ENCODE results near the gene GINS2.

The GINS2 gene

GRCh38 chr16:85734311-85735017 is 45.7 kb upstream of the GINS2 start:
- Histone ChIP-seq H3K79me1 (replicated peaks; ENCODE audit: low read length, poor library complexity, severe bottlenecking) (no peaks in the 10 kb centered on the region), H3K4me3 (ENCODE audit: insufficient read depth in 1 of 2, low read depth in 1 of 2, low read length in 2 of 2) (no peak overlapping the region), H2AK5ac (ENCODE audit: low read length, severe bottlenecking) (no peak overlapping the region), H3K4me1 (ENCODE audit: control insufficient read depth, insufficient read depth, low read depth, low read length) (no peaks in the 10 kb centered on the region), H3K27me3 (ENCODE audit: control insufficient read depth in 1 of 2, insufficient read depth in 1 of 2, low read length in 2 of 2) (peaks cover under 1 to 21% of the 10 kb centered on the region in 2 experiments), H2BK12ac (ENCODE audit: low read length in 2 of 2) (no peak overlapping the region), H3K27ac (ENCODE audit: low read length, poor library complexity, severe bottlenecking) (no peak overlapping the region), H2BK15ac (ENCODE audit: low read depth, poor library complexity, severe bottlenecking) (no peak overlapping the region), H3K9me3 (ENCODE audit: control insufficient read depth, low read length) (no peaks in the 10 kb centered on the region), H3K4ac (ENCODE audit: low read depth in 1 of 2, low read length in 2 of 2) (no peak overlapping the region), H3K14ac (ENCODE audit: low read length in 2 of 2) (no peak overlapping the region), H2BK5ac (ENCODE audit: low read depth, low read length, poor library complexity, severe bottlenecking) (no peak overlapping the region), H4K8ac (ENCODE audit: low read length) (no peak overlapping the region), H3K4me2 (ENCODE audit: low read length, poor library complexity, severe bottlenecking) (no peak overlapping the region), H3K23ac (ENCODE audit: low read length in 2 of 2) (no peak overlapping the region), H3K36me3 (ENCODE audit: control insufficient read depth in 1 of 2, insufficient read depth in 2 of 2, low read depth in 1 of 2, low read length in 2 of 2) (no peaks in the 10 kb centered on the region), H3K18ac (ENCODE audit: low read depth in 1 of 2, low read length in 2 of 2) (no peak overlapping the region), H2BK120ac (ENCODE audit: low read depth, low read length) (no peak overlapping the region), H2AFZ (ENCODE audit: low read depth, low read length) (no peak overlapping the region), H3K9ac (ENCODE audit: low read length) (no peak overlapping the region), H4K91ac (ENCODE audit: low read length) (no peak overlapping the region)
- WGBS = 80% methylated on average over 9 of the region's 10 CpGs
- DNase-seq = no peak

- Histone ChIP-seq H3K4ac (ENCODE audit: low read depth in 1 of 2, low read length in 2 of 2) (no peak overlapping the region), H4K91ac (ENCODE audit: low read length) (no peak overlapping the region), H3K14ac (ENCODE audit: low read length in 2 of 2) (no peak overlapping the region), H3K9ac (ENCODE audit: low read length) (no peak overlapping the region), H2AFZ (ENCODE audit: low read depth, low read length) (no peak overlapping the region), H2BK120ac (ENCODE audit: low read depth, low read length) (no peak overlapping the region), H3K9me3 (ENCODE audit: control insufficient read depth, low read length) (no peaks in the 10 kb centered on the region), H3K79me1 (replicated peaks; ENCODE audit: low read length, poor library complexity, severe bottlenecking) (no peaks in the 10 kb centered on the region), H3K27me3 (ENCODE audit: control insufficient read depth in 1 of 2, insufficient read depth in 1 of 2, low read length in 2 of 2) (peaks cover 6 to 27% of the 10 kb centered on the region in 2 experiments), H3K4me3 (ENCODE audit: insufficient read depth in 1 of 2, low read depth in 1 of 2, low read length in 2 of 2) (peak overlapping the region in 1 of 2 experiments; percentile 31), H3K4me2 (ENCODE audit: low read length, poor library complexity, severe bottlenecking) (no peak overlapping the region), H3K36me3 (ENCODE audit: control insufficient read depth in 1 of 2, insufficient read depth in 2 of 2, low read depth in 1 of 2, low read length in 2 of 2) (no peaks in the 10 kb centered on the region), H2BK15ac (ENCODE audit: low read depth, poor library complexity, severe bottlenecking) (no peak overlapping the region), H2BK12ac (ENCODE audit: low read length in 2 of 2) (no peak overlapping the region), H2BK5ac (ENCODE audit: low read depth, low read length, poor library complexity, severe bottlenecking) (no peak overlapping the region), H3K23ac (ENCODE audit: low read length in 2 of 2) (no peak overlapping the region), H4K8ac (ENCODE audit: low read length) (no peak overlapping the region), H3K27ac (ENCODE audit: low read length, poor library complexity, severe bottlenecking) (no peak overlapping the region), H2AK5ac (ENCODE audit: low read length, severe bottlenecking) (no peak overlapping the region), H3K4me1 (ENCODE audit: control insufficient read depth, insufficient read depth, low read depth, low read length) (no peaks in the 10 kb centered on the region), H3K18ac (ENCODE audit: low read depth in 1 of 2, low read length in 2 of 2) (no peak overlapping the region)
- peak; percentile 30 for DNase-seq
- 56% methylated on average over 11 of the region's 11 CpGs for WGBS
Observed at GRCh38 chr16:85733839-85734170, 45.1 kb upstream of the GINS2 start.

DNA sequence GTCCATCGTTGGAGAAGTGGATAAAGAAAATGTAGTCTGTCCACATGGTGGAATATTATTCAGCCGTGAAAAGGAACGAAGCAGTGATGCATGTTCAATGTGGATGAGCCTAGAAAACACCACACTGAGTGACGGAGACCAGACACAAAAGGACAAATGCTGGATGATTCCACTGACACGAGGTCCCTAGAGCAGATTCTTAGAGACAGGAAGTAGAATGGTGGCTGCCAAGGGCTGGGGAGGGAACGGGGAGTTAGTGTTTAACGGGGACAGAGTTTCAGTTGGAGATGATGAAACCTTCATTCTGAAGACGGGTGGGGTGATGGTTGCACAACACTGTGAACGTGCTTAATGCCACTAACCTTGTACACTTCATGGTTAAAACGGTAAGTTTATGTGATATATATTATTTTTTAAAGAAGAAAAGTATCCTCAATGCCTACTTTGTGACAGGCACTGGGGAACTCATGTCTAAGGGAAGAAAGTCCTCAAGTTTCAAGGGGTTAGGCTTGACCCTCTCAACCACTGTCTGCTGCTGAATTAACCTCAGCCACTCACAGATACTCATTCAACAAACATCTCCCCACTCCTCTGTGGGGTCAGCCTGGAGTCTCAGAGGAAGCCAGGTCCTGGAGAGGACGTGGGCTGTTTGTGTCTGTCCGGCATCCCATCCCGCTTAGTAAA is 44.5 kb upstream of the GINS2 start:
- no peak overlapping the region for H2BK12ac ChIP-seq (ENCODE audit: low read length in 2 of 2)
- no peaks in the 10 kb centered on the region for H3K79me1 ChIP-seq (replicated peaks; ENCODE audit: low read length, poor library complexity, severe bottlenecking)
- H2AK5ac ChIP-seq (ENCODE audit: low read length, severe bottlenecking) = no peak overlapping the region
- no peaks in the 10 kb centered on the region for H3K9me3 ChIP-seq (ENCODE audit: control insufficient read depth, low read length)
- H3K4me1 ChIP-seq (ENCODE audit: control insufficient read depth, insufficient read depth, low read depth, low read length) = no peaks in the 10 kb centered on the region
- H3K9ac ChIP-seq (ENCODE audit: low read length) = no peak overlapping the region
- no peak overlapping the region for H3K18ac ChIP-seq (ENCODE audit: low read depth in 1 of 2, low read length in 2 of 2)
- peaks cover 6 to 32% of the 10 kb centered on the region in 2 experiments for H3K27me3 ChIP-seq (ENCODE audit: control insufficient read depth in 1 of 2, insufficient read depth in 1 of 2, low read length in 2 of 2)
- no peak overlapping the region for H3K23ac ChIP-seq (ENCODE audit: low read length in 2 of 2)
- H3K14ac ChIP-seq (ENCODE audit: low read length in 2 of 2) = no peak overlapping the region
- H4K8ac ChIP-seq (ENCODE audit: low read length) = no peak overlapping the region
- H2AFZ ChIP-seq (ENCODE audit: low read depth, low read length) = no peak overlapping the region
- 88% methylated on average over 11 of the region's 13 CpGs for WGBS
- DNase-seq = peak; percentile 20
- no peak overlapping the region for H3K27ac ChIP-seq (ENCODE audit: low read length, poor library complexity, severe bottlenecking)
- H2BK120ac ChIP-seq (ENCODE audit: low read depth, low read length) = no peak overlapping the region
- H3K4ac ChIP-seq (ENCODE audit: low read depth in 1 of 2, low read length in 2 of 2) = no peak overlapping the region
- no peak overlapping the region for H4K91ac ChIP-seq (ENCODE audit: low read length)
- H2BK5ac ChIP-seq (ENCODE audit: low read depth, low read length, poor library complexity, severe bottlenecking) = no peak overlapping the region
- H3K36me3 ChIP-seq (ENCODE audit: control insufficient read depth in 1 of 2, insufficient read depth in 2 of 2, low read depth in 1 of 2, low read length in 2 of 2) = no peaks in the 10 kb centered on the region
- no peak overlapping the region for H3K4me2 ChIP-seq (ENCODE audit: low read length, poor library complexity, severe bottlenecking)
- peak overlapping the region in 1 of 2 experiments; percentile 31 for H3K4me3 ChIP-seq (ENCODE audit: insufficient read depth in 1 of 2, low read depth in 1 of 2, low read length in 2 of 2)
- H2BK15ac ChIP-seq (ENCODE audit: low read depth, poor library complexity, severe bottlenecking) = no peak overlapping the region

GRCh38 chr16:85731179-85731578 is 42.4 kb upstream of the GINS2 start:
- no peak overlapping the region for H2BK120ac ChIP-seq (ENCODE audit: low read depth, low read length)
- H4K91ac ChIP-seq (ENCODE audit: low read length) = no peak overlapping the region
- peaks cover 6 to 42% of the 10 kb centered on the region in 2 experiments for H3K27me3 ChIP-seq (ENCODE audit: control insufficient read depth in 1 of 2, insufficient read depth in 1 of 2, low read length in 2 of 2)
- no peak overlapping the region for H2AK5ac ChIP-seq (ENCODE audit: low read length, severe bottlenecking)
- H3K4me3 ChIP-seq (ENCODE audit: insufficient read depth in 1 of 2, low read depth in 1 of 2, low read length in 2 of 2) = no peak overlapping the region
- WGBS = 91% methylated on average over 5 of the region's 5 CpGs
- H3K36me3 ChIP-seq (ENCODE audit: control insufficient read depth in 1 of 2, insufficient read depth in 2 of 2, low read depth in 1 of 2, low read length in 2 of 2) = no peaks in the 10 kb centered on the region
- H3K4me2 ChIP-seq (ENCODE audit: low read length, poor library complexity, severe bottlenecking) = no peak overlapping the region
- H3K9ac ChIP-seq (ENCODE audit: low read length) = no peak overlapping the region
- no peak overlapping the region for H3K4ac ChIP-seq (ENCODE audit: low read depth in 1 of 2, low read length in 2 of 2)
- DNase-seq = no peak
- H2AFZ ChIP-seq (ENCODE audit: low read depth, low read length) = no peak overlapping the region
- no peaks in the 10 kb centered on the region for H3K9me3 ChIP-seq (ENCODE audit: control insufficient read depth, low read length)
- no peak overlapping the region for H3K23ac ChIP-seq (ENCODE audit: low read length in 2 of 2)
- H3K14ac ChIP-seq (ENCODE audit: low read length in 2 of 2) = peak overlapping the region in 1 of 2 experiments; percentile 66
- H3K4me1 ChIP-seq (ENCODE audit: control insufficient read depth, insufficient read depth, low read depth, low read length) = no peaks in the 10 kb centered on the region
- H4K8ac ChIP-seq (ENCODE audit: low read length) = no peak overlapping the region
- no peak overlapping the region for H2BK5ac ChIP-seq (ENCODE audit: low read depth, low read length, poor library complexity, severe bottlenecking)
- no peak overlapping the region for H2BK15ac ChIP-seq (ENCODE audit: low read depth, poor library complexity, severe bottlenecking)
- H2BK12ac ChIP-seq (ENCODE audit: low read length in 2 of 2) = no peak overlapping the region
- H3K27ac ChIP-seq (ENCODE audit: low read length, poor library complexity, severe bottlenecking) = no peak overlapping the region
- no peak overlapping the region for H3K18ac ChIP-seq (ENCODE audit: low read depth in 1 of 2, low read length in 2 of 2)
- no peaks in the 10 kb centered on the region for H3K79me1 ChIP-seq (replicated peaks; ENCODE audit: low read length, poor library complexity, severe bottlenecking)
